AG10803 (cell line): ENCODE data around the gene NCF2.

Experiments
- DNase-seq: peaks from one replicate; pipeline ENCODE4 v3.0.0; 2010; ENCODE audit warnings: low read depth
- H3K4me3 ChIP-seq: 2 replicates; pipeline ENCODE4 v1.5.1; 2011; ENCODE audit warnings: mild to moderate bottlenecking, low read length, control low read depth
- TF ChIP-seq, protein P1 (sequence below): conservative IDR thresholded peaks from 2 replicates; pipeline ENCODE4 v1.5.1; 2011; ENCODE audit warnings: mild to moderate bottlenecking, low read length, control low read depth, inconsistent platforms

The NCF2 gene

GRCh38 chr1:183553331-183553730, 36.9 kb downstream of the NCF2 start:
- TF ChIP-seq, protein P1, sequence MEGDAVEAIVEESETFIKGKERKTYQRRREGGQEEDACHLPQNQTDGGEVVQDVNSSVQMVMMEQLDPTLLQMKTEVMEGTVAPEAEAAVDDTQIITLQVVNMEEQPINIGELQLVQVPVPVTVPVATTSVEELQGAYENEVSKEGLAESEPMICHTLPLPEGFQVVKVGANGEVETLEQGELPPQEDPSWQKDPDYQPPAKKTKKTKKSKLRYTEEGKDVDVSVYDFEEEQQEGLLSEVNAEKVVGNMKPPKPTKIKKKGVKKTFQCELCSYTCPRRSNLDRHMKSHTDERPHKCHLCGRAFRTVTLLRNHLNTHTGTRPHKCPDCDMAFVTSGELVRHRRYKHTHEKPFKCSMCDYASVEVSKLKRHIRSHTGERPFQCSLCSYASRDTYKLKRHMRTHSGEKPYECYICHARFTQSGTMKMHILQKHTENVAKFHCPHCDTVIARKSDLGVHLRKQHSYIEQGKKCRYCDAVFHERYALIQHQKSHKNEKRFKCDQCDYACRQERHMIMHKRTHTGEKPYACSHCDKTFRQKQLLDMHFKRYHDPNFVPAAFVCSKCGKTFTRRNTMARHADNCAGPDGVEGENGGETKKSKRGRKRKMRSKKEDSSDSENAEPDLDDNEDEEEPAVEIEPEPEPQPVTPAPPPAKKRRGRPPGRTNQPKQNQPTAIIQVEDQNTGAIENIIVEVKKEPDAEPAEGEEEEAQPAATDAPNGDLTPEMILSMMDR, result no peak
- no peak overlapping the region for H3K4me3 ChIP-seq
- no peak for DNase-seq

DNA sequence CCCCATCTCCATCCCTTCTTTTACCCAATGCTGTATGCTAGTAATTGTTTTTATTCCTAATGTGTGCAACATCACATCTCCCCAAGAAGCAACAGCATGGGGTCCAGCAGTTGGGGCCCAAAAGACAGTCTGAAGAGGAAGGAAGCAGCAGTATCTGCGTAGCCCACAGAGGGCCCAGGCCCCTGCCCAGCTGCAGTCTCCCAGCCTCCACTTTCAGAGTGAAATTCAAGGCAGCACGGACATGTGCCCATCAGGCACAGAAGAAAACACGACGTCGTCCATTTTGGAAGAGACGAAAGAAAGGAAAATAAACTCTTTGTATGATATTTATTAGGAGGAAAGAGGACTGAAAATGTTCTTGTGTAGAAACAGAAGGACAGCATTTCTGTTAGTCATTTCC, 37.4 kb downstream of the NCF2 start:
- H3K4me3 ChIP-seq, result no peak overlapping the region
- no peak for DNase-seq
- TF ChIP-seq, protein P1, result no peak

GRCh38 chr1:183552441-183552840, 37.8 kb downstream of the NCF2 start:
- DNase-seq, result no peak
- TF ChIP-seq, protein P1, result no peak
- no peak overlapping the region for H3K4me3 ChIP-seq

DNA sequence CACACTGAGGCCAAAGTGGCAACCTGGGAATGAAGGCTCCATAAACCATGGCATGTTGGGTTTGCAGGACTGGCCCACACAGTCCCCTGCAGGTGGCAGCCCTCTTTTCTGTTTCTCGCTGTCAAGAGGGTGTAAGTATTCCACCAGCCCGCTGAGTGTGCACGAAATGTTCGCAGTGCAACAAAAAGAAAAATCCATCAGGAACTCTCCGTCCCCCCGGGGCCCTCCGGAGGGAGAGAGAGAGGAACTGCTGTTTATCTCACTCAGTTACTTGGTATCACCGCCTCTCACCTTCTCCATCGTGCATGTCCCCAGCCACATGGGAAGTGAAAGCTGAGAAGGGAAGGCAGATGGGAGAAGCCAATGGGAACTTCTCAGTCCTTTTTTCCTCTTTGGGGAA, 38.3 kb downstream of the NCF2 start:
- TF ChIP-seq, protein P1, result no peak

DNA sequence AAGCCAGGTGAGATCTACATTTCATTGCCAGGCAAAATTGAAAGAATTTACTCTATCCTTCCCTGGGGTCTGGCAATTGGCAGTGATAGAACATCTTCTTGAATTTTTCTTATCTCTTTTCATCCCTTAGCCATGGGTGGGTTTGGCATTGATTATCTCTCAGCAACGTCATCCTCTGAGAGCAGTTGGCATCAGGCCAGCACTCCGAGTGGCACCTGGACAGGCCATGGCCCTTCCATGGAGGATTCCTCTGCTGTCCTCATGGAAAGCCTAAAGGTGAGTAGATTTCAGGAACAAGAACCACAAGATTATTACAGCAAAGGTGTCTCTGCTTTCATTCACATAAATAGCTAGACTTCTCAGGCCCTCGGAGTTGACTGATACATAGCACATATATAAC, 39.3 kb downstream of the NCF2 start:
- DNase-seq, result no peak
- TF ChIP-seq, protein P1, result no peak
- no peak overlapping the region for H3K4me3 ChIP-seq

More for the DNA sequence above, 38.3 kb downstream of the NCF2 start:
- DNase-seq, result no peak
- H3K4me3 ChIP-seq, result no peak overlapping the region

GRCh38 chr1:183548116-183548515, 42.1 kb downstream of the NCF2 start:
- no peak for DNase-seq
- TF ChIP-seq, protein P1, result no peak
- no peak overlapping the region for H3K4me3 ChIP-seq

- TF ChIP-seq, protein P1, result no peak
- no peak overlapping the region for H3K4me3 ChIP-seq
- no peak for DNase-seq
These were observed 43.8 kb downstream of the NCF2 start for GRCh38 chr1:183546427-183546826.
